SK-N-SH treated with all-trans-retinoic acid at 6 μM for 48 hours (cell line): Measurements from ENCODE around the gene MIGA2.

Source experiments
- ARNTL ChIP-seq: fragments of 450-650 bp; formaldehyde crosslinking; IDR thresholded peaks from 2 replicates; pipeline ENCODE4 v1.5.0; 2020; ENCODE audit warnings: low read depth, mild to moderate bottlenecking, moderate library complexity, borderline replicate concordance
- CSDC2 ChIP-seq: fragments of 250-450 bp; sonication (Bioruptor Pico); IDR thresholded peaks from 2 replicates; pipeline ENCODE4 v1.5.0; 2020; ENCODE audit warnings: mild to moderate bottlenecking, moderate library complexity
- ESRRG ChIP-seq: fragments of 250-450 bp; sonication (Bioruptor Pico); IDR thresholded peaks from 2 replicates; pipeline ENCODE4 v1.6.1; 2021; ENCODE audit warnings: mild to moderate bottlenecking
- PATZ1 ChIP-seq: fragments of 250-450 bp; sonication (Bioruptor Pico); IDR thresholded peaks from 2 replicates; pipeline ENCODE4 v1.8.0; 2020; ENCODE audit warnings: mild to moderate bottlenecking, moderate library complexity, borderline replicate concordance
- POU6F1 ChIP-seq: fragments of 250-450 bp; sonication (Bioruptor Pico); IDR thresholded peaks from 2 replicates; pipeline ENCODE4 v1.8.0; 2021; ENCODE audit warnings: low read depth, mild to moderate bottlenecking, moderate library complexity, borderline replicate concordance
- RARB ChIP-seq: fragments of 250-450 bp; sonication (Bioruptor Pico); IDR thresholded peaks from 2 replicates; pipeline ENCODE4 v1.8.0; 2021; ENCODE audit warnings: mild to moderate bottlenecking, moderate library complexity
- TCF4 ChIP-seq: fragments of 250-450 bp; sonication (Bioruptor Pico); IDR thresholded peaks from 2 replicates; pipeline ENCODE4 v1.8.0; 2021; ENCODE audit warnings: mild to moderate bottlenecking, moderate library complexity, borderline replicate concordance
- ZFP3 ChIP-seq: fragments of 250-450 bp; sonication (Bioruptor Pico); IDR thresholded peaks from 2 replicates; pipeline ENCODE4 v1.5.0; 2020; ENCODE audit warnings: mild to moderate bottlenecking, moderate library complexity
- ZFP30 ChIP-seq: fragments of 450-650 bp; formaldehyde crosslinking; IDR thresholded peaks from 2 replicates; pipeline ENCODE4 v1.5.0; 2022; ENCODE audit warnings: mild to moderate bottlenecking, moderate library complexity
- ZNF8 ChIP-seq: fragments of 450-650 bp; formaldehyde crosslinking; IDR thresholded peaks from 2 replicates; pipeline ENCODE4 v1.5.0; 2020; ENCODE audit warnings: mild to moderate bottlenecking, moderate library complexity
- TF ChIP-seq, protein P1 (sequence below): fragments of 250-450 bp; sonication (Bioruptor Pico); IDR thresholded peaks from 2 replicates; pipeline ENCODE4 v1.5.1; 2020; ENCODE audit warnings: low read depth, mild to moderate bottlenecking, moderate library complexity

DNA sequence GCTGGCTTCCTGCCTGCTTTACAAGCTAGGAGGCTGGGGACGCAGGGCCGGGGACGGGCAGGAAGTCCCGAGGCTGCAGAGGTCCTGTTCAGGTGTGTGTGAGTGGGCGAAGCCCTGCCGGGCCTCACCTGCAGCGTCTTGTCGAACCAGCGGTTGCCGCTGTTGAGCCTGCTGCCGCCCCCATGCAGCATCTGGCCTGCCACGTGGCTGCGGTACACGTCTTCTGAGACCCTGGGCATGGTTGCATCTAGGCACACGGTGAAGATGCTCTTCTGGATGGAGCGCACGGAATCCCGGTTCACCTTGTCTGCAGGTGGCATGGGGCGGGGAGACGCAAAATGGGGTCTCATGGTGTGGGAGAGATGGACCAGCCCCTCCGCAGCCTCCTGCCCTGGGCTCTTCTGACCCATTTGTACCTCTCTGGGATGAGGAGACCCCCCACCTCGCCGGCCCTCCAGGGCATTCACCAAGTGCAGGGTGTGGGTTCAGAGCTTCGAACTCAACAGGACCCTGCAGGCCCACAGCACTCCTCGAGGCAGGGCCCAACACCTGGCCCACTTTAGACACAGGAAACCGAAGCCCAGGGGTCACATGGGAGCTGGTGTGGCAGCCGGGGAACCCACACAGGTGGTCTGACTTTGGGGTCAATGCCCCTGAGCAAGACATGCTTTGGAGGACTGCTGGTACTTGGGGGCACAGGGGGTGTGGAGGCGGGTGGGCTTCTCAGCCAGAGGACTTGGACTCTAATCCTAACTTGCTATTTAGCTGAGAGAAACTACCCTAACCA, 64.2 kb downstream of the MIGA2 start:
- TF ChIP-seq POU6F1 (CRISPR knock-in tag) (no peak), ZNF8 (no peak), RARB (CRISPR knock-in tag) (no peak), ARNTL (CRISPR knock-in tag) (no peak), ZFP30 (no peak), TCF4 (CRISPR knock-in tag) (no peak), CSDC2 (no peak), PATZ1 (CRISPR knock-in tag) (no peak), ZFP3 (no peak), ESRRG (CRISPR knock-in tag) (no peak)
- TF ChIP-seq, protein P1, sequence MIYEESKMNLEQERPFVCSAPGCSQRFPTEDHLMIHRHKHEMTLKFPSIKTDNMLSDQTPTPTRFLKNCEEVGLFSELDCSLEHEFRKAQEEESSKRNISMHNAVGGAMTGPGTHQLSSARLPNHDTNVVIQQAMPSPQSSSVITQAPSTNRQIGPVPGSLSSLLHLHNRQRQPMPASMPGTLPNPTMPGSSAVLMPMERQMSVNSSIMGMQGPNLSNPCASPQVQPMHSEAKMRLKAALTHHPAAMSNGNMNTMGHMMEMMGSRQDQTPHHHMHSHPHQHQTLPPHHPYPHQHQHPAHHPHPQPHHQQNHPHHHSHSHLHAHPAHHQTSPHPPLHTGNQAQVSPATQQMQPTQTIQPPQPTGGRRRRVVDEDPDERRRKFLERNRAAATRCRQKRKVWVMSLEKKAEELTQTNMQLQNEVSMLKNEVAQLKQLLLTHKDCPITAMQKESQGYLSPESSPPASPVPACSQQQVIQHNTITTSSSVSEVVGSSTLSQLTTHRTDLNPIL (CRISPR knock-in tag) = no peak
